Measurements from ENCODE around the gene ABCB11.

DNA sequence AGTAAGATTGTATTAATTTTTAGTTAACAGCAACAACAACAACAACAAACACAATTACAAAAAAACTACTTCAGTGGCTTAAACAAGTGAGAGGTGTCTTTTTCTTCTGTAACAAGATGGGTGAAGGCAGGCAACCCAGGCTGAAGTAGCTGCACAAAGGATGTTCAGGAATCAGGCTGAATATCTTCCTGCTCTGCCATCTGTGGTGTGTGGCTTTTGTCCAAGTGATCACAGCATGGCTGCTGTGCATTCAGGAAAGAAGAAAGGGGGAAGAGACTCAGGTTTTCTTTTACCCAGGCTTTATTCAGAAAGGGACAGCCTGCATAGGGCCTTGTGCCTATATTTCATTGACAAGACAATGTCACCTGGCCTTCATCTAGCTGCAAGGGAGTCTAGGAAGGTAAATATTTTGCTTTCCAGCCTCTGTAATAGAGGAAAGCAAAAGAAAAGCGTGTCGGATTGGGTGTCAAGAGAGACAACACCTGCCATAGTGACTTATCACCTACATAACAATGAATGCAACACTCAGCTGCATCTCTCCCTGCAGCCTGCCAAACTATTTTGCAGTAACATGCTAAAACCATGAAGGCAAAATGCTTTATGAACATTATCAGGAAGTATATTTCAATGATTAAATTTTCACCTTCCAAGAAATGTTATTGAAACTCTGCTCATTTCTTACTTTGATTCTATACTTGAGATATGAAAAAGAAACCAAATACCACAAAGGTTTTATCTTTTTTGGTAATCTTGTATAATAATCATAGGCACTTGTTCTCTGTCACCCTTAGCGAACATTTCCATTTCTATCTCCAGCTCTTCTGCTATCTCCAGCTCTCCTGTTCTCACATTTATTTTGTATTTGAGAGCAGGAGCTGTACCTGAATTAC is 115.4 kb downstream of the ABCB11 start:
- TF ChIP-seq, protein P1, sequence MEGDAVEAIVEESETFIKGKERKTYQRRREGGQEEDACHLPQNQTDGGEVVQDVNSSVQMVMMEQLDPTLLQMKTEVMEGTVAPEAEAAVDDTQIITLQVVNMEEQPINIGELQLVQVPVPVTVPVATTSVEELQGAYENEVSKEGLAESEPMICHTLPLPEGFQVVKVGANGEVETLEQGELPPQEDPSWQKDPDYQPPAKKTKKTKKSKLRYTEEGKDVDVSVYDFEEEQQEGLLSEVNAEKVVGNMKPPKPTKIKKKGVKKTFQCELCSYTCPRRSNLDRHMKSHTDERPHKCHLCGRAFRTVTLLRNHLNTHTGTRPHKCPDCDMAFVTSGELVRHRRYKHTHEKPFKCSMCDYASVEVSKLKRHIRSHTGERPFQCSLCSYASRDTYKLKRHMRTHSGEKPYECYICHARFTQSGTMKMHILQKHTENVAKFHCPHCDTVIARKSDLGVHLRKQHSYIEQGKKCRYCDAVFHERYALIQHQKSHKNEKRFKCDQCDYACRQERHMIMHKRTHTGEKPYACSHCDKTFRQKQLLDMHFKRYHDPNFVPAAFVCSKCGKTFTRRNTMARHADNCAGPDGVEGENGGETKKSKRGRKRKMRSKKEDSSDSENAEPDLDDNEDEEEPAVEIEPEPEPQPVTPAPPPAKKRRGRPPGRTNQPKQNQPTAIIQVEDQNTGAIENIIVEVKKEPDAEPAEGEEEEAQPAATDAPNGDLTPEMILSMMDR (IDR thresholded peaks at IDR 0.05), result no peak
- no peak for TF ChIP-seq POLR2A (IDR thresholded peaks at IDR 0.05)
